HG02970 (cell line): ENCODE results near the gene DLGAP3.
"Not testable (repeated sequence)": the region's sequence is repeated elsewhere in the genome, so short reads cannot be mapped to it uniquely, and the experiment has no call there.

Experiments
- ATAC-seq: cut with Tn5 transposase; IDR thresholded peaks from one replicate; pipeline ENCODE4 v1.9.1; 2021; ENCODE audit warnings: mild to moderate bottlenecking, moderate library complexity, moderate number of reproducible peaks; ENCODE audit not compliant: unreplicated experiment, low FRiP score

Gene DLGAP3, protein sequence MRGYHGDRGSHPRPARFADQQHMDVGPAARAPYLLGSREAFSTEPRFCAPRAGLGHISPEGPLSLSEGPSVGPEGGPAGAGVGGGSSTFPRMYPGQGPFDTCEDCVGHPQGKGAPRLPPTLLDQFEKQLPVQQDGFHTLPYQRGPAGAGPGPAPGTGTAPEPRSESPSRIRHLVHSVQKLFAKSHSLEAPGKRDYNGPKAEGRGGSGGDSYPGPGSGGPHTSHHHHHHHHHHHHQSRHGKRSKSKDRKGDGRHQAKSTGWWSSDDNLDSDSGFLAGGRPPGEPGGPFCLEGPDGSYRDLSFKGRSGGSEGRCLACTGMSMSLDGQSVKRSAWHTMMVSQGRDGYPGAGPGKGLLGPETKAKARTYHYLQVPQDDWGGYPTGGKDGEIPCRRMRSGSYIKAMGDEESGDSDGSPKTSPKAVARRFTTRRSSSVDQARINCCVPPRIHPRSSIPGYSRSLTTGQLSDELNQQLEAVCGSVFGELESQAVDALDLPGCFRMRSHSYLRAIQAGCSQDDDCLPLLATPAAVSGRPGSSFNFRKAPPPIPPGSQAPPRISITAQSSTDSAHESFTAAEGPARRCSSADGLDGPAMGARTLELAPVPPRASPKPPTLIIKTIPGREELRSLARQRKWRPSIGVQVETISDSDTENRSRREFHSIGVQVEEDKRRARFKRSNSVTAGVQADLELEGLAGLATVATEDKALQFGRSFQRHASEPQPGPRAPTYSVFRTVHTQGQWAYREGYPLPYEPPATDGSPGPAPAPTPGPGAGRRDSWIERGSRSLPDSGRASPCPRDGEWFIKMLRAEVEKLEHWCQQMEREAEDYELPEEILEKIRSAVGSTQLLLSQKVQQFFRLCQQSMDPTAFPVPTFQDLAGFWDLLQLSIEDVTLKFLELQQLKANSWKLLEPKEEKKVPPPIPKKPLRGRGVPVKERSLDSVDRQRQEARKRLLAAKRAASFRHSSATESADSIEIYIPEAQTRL

DNA sequence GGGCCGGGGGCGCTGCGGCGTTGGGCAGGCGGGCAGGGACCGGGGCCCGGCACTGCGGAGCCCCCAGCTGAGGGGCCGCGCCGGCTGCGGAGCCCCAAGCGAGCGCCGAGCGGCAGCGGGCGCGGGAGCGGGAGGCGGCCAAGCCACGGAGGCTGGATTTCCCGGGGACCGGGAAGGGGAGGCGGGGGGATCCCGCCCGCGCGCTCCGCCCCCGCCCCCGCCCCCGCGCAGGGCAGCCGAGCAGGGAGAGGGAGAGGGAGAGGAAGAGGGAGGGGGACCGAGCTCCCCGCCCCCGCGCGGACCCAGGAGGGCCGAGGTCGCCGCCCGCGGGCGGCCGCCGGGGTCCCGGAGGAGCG, at the start of gene DLGAP3:
Gene DLGAP3 (minus strand): TSS at position 154 of the 356 bp plus-strand sequence. CDS start 24,267 bp downstream, outside the sequence.
- no peak for ATAC-seq

DNA sequence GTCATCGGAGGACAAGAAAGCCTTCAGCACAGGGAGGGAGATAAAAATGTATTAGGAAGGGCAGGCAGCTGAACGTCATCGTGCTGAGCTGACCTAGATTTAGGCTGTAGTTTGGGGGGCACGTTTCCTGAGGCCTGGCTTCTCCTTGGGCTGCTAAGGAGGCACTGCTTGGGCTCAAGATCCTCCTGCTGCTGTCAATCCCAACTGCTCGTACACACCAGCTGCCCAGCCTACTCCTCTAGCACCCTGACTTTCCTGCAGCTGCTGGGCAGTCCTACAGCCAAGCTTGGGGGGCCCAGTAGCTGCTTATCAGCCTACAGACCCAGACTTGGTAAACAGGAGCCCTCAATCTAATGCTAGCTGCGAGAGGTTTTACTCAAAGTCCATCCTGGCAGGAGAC, 49.5 kb upstream of the DLGAP3 start:
- ATAC-seq = no peak

DNA sequence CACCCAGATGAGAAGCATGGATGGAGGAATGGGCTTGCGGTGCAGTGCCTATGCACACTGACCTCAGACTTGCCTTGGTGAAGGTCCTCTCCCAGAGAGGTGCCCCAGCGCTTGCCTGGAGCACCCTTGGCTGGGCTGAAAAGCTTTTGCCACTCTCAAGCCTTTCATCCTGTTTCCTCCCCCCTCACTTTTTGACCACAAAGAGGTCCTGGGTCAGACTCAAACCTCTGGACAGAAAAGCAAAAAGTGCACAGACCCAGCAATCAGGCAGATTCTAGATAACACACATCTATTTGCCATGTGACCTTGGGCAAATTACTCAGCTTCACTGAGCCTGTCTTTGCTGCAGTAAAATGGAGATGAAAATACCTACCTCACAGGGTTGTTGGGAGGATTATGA, 48.4 kb upstream of the DLGAP3 start:
- ATAC-seq = no peak

DNA sequence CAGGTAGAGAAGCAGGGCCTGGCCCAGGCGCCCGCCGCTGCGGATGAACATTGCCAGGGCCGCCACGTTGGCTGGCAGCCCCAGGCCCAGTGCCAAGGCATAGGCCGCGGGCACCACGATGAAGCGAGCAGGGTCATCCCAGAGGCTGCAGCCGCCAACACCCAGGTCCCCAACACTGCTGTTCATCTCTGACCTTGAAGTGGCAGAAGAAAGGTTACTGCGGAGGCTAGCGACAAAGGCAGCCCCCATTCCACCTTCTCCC, 47.7 kb upstream of the DLGAP3 start:
- ATAC-seq = no peak

DNA sequence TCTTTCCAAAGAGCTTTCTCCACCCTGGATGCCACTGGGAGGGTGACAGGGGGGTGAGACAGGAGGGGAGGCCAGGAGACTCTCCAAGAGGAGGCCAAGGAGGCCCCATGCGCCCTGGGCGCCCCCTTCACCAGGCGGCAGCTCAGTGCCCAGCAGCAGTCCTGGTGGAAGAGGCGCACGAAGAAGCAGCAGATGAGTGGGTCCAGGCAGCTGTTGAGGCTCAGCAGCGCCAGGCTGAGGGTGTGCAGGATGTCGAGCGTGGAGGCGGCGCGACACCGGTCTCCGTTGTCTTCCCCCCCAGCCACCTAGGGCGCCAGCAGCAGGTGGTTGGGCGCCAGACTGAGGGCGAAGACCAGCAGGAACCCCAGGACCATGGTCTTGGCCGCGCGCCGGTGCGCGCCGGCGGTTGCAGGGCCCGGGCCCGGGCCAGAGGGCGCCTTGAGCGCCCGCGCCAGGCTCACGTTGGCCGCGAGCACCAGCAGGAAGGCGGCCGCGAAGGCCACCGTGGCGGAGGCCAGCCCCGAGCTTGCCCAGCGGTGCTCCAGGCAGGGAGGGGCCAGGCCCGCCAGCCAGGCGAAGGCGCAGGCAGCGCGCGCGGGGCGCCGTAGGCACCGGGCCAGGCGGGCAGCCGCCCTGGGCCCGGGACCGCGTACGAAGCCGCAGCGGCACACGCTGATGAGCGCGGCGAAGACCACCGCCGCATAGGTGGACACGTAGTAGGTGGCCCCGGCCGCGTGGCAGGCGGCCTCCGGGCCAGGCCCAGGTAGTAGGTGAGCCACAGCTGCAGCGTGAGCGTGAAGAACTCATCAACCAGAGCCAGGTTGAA, 47.1 kb upstream of the DLGAP3 start:
- ATAC-seq = no peak

DNA sequence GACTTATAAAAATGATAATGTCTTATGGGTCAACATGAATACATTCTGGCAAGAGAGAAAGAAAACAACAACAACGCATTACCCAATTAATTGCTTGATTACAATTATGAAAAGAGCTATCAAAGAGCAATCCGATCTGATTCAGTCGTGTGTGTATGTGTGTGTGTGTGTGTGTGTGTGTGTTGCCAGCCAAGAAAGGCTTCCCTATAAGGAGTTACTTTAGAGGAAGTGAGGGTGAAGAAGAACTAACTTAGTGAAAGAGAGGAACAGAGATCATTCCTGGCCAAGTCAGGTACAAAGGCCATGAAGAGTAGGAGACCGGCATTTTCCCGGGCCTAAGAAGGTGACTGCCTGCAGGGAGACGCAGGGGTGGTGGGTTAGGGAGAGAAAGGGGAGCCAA, 46.3 kb upstream of the DLGAP3 start:
- no peak for ATAC-seq

DNA sequence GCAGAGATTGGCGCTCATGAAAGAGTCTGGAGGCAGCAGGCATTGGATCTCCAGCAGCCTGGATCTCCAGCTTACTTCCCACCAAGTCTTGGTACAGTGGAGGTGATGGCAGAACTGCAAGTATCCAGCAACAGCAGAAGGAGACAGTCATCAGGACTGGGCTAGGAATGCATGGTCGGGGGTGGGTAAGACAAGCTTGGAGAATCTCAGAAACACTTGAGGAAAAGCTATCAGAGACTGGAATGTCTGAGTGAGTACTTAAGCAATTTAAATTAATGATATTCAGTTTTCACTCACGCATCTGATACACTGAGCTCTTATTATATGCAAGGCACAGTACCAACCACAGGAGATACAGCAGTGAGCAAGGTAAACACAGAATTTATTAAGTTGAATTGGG, 45.9 kb upstream of the DLGAP3 start:
- no peak for ATAC-seq

DNA sequence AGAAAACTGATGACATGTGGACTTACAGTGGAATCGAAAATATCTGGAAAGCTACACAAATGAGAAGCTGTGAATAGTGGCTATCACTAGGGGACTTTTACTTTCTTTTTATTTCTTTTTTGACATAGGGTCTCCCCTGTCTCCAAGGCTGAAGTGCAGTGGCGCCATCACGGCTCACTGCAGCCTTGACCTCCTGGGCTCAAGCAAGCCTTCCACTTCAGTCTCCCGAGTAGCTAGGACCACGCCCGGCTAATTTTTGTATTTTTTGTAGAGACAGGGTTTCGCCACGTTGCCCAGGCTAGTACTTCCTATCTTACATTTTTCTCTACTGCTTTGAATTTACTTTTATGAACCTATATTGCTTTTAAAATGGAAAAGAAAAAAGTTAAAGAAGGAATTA, 45.2 kb upstream of the DLGAP3 start:
- ATAC-seq = no peak

DNA sequence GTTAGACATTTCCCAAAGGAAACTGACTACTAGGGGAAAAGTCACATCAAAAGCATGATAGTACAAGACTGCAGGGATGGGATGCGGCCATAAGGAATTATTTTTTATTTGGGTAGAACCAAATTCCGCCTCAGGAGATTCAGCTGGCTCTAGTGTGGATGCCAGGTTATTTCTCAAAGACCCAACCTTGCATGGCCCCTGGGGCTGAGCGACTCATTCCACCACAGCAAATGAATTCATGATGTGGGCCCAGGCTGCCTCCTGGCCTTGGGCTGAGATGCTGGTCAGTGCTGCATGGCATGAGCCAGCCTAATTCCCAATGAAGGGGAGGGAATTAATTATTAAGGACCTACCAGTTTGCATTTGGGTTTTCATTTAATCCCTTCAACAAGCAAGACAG, 43.9 kb upstream of the DLGAP3 start:
- no peak for ATAC-seq

DNA sequence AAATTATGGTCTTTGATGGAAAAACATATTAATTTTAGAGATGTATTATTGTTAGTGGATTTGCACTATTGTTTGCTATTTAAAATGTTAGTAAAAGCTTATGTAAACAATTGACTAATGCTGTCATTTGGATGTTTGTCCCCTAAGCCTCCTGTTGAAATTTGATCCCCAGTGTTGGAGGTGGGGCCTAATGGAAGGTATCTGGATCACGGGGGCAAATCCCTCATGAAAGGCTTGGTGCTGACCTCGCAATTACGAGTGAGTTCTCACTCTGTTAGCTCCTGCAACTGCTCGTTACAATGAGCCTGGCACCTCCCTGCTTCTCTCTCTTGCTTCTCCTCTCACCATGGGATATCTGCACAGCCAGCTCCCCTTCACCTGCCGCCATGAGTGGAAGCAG, 41.4 kb upstream of the DLGAP3 start:
- no peak for ATAC-seq

DNA sequence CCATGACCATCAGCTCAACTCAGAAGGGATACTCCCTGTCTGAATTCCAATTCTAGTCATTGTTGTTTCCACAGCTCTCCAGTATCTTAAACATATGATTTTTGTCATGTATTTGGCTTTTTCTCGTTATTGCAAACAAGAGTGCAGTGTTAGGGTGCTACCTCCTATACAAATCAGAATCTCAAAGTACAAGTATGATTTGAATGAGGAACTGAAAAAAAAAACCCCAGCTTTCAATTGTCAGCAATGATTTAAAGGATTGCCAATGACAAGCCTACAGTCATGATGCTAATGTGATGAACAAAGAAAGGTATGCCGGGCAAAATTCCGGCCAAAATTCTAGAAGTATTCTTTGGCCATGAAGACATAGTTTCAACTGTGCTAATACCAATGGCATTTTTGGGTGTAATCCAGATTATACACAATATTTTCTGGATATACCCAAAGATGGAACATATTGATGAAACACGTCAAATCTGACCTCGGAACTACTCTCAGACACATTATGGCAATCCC, 40.8 kb upstream of the DLGAP3 start:
- no peak for ATAC-seq

DNA sequence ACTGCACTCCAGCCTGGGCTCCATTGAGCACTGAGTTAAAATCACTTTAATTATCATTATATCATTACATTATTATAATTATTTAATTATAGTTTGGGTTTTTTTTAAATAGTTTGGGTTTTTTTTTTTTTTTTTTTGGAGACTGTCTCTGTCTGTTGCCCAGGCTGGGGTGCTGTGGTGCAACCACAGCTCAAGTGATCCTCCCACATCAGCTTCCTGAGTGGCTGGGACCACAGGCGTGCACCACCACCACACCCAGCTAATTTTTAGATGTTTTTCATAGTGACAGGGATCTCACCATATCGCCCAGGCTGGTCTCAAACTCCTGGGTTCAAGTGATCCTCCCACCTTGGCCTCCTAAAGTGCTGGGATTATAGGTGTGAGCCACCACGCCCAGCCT, 38.8 kb upstream of the DLGAP3 start:
- ATAC-seq = not testable (repeated sequence)

DNA sequence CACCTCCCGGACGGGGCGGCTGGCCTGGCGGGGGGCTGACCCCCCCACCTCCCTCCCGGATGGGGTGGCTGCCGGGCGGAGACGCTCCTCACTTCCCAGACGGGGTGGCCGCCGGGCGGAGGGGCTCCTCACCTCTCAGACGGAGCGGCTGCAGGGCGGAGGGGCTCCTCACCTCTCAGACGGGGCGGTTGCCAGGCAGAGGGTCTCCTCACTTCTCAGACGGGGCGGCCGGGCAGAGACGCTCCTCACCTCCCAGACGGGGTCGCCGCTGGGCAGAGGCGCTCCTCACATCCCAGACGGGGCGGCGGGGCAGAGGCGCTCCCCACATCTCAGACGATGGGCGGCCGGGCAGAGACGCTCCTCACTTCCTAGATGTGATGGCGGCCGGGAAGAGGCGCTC, 38.2 kb upstream of the DLGAP3 start:
- not testable (repeated sequence) for ATAC-seq

DNA sequence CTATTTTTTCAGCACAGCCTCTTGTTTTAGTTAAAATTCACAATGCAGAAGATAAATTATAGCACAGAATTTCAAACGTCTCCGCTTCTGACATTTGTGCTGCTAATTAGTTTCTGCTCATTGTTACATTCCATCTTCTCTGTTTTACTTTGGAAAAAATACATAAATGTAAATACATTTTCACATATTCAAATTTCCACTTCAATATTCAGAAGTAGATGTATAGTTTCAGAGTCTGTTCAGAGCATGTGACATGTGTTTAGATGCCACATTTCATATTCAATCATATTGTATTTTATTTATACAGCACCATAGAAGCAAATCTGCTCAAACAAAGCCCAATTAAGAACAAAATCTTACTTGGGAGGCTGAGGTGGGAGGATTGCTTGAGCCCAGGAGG, 36.1 kb upstream of the DLGAP3 start:
- ATAC-seq = no peak

DNA sequence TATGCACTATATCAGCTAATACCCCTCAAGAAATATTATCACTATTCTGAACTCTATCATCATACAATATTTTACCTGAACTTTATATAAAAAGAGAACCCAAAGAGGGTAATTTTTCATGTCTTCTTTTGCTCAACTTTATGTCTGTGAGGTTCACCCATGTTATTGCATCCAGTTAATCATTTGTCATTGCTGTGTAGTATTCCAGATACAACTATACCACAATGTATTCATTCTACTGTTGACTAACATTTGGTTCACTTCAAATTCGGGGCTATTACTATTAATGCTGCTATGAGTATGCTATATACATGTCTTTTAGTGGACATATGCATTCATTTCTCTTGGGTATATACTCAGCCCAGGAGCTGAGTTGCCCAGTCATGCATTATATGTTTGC, 21.0 kb upstream of the DLGAP3 start:
- ATAC-seq = no peak

DNA sequence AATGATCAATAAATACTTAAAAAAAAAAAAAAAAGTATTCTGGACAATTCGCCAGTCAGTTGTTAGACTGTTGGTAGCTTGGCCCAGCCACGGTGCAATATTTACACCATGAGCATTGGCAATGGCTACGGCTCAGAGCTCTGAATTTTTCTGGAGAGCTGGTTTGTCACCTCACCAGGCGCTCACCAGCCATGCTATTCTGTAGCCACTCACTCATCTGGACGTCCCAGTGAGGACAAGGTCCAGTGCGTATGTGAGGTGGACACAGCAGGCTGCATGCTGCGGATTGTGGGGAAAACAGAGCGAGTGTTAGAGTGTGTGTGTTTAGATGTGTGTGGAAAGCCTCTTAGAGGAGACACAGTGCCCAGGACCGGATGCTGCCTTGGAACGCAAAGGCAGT, 19.3 kb upstream of the DLGAP3 start:
- ATAC-seq = not testable (repeated sequence)

DNA sequence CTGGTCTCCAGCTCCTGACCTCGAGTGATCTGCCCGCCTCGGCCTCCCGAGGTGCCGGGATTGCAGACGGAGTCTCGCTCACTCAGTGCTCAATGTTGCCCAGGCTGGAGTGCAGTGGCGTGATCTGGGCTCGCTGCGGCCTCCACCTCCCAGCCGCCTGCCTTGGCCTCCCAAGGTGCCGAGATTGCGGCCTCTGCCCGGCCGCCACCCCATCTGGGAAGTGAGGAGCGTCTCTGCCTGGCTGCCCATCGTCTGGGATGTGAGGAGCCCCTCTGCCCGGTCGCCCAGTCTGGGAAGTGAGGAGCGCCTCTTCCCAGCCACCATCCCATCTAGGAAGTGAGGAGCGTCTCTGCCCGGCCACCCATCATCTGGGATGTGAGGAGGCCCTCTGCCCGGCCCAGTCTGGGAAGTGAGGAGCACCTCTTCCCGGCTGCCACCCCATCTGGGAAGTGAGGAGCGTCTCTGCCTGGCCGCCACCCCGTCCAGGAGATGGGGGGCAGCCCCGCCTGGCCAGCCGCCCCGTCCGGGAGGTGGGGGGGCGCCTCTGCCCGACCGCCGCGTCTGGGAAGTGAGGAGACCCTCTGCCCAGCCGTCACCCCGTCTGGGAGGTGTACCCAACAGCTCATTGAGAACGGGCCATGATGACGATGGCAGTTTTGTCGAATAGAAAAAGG, 18.3 kb upstream of the DLGAP3 start:
- ATAC-seq = not testable (repeated sequence)

DNA sequence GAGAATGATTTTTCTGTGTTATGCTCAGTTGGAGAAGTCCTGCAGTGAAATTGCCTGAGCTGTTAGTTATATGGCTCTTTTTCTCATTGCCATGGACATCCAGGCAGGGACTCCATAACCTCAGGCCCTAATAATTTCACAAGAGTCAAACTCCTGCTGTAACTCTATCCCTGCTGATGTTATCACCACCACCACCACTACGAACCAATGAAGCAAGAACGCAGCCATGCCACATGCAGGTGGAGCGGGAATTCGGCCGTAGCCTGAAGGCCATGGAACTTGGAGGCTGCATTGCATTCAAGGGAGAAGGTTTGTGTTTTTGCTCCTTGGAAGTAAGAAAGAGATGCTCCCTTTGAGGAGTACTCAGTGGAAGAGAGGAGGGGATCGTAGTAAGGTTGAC, 16.8 kb upstream of the DLGAP3 start:
- ATAC-seq = no peak

DNA sequence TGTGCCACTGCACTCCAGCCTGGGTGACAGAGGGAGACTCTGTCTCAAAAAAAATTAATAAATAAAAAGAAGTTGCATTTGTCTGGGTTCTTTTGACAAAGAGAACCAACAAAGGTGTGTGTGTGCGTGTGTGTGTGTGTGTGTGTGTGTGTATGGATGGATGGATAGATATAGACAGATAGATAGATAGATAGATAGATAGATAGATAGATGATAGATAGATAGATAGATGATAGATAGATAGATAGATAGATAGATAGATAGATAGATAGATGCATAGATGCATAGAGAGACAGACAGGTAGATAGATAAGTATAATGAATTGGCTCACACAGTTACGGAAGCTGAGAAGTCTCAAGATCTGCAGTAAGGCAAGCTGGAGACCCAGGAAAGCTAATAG, 12.3 kb upstream of the DLGAP3 start:
- ATAC-seq = not testable (repeated sequence)

DNA sequence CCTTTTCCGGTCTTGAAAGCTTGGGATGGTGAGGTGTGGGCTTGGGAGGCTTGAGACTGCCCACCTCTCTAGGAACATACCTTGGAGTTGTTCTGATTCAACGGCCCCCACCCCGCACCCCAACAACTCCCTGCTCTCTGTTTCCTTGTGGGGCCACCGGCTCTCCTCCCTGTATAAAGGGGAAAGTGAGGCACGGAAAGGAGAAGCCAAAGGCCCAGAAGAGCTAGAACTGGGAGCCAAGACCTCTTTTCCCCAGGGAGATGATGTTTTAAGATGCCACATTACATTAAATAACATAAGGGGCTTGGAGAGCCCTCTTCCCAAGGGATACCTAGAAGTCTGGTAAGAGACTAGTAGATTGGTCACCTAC, 1.2 kb upstream of the DLGAP3 start:
- ATAC-seq = no peak
